ENCODE measurements around the gene HBD. TPM values are rescaled to one million over a fixed set of nuclear protein-coding genes. Genes with fewer than 3 reads are reported as not detected.

Gene HBD
- total and polyA plus RNA-seq, 9 of the 15 experiments (the other 6 are each of a cell fraction or from before 2014, with no cell fraction given), result 11.8 to 169 (median 36.0) TPM

DNA sequence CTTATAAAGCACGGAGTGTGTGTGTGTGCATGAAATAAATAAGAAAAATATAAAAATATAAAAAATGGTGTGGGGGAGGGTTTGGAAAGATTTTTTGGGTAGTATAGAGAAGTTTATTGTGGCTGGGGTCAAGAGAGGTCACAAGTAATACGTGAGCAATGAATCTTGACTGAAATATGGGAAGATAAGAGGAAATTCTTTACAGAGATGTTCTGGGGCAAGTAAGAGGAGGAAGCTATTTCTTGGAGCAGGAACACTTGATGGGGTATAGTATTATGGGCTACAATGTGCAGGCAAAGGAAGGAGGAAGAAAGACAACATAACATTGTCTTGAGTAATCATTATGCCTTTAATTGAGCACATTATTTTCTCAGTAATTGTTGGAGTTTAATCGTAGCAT is 2.1 kb downstream of the HBD start (continued):
- TF ChIP-seq, protein P1, sequence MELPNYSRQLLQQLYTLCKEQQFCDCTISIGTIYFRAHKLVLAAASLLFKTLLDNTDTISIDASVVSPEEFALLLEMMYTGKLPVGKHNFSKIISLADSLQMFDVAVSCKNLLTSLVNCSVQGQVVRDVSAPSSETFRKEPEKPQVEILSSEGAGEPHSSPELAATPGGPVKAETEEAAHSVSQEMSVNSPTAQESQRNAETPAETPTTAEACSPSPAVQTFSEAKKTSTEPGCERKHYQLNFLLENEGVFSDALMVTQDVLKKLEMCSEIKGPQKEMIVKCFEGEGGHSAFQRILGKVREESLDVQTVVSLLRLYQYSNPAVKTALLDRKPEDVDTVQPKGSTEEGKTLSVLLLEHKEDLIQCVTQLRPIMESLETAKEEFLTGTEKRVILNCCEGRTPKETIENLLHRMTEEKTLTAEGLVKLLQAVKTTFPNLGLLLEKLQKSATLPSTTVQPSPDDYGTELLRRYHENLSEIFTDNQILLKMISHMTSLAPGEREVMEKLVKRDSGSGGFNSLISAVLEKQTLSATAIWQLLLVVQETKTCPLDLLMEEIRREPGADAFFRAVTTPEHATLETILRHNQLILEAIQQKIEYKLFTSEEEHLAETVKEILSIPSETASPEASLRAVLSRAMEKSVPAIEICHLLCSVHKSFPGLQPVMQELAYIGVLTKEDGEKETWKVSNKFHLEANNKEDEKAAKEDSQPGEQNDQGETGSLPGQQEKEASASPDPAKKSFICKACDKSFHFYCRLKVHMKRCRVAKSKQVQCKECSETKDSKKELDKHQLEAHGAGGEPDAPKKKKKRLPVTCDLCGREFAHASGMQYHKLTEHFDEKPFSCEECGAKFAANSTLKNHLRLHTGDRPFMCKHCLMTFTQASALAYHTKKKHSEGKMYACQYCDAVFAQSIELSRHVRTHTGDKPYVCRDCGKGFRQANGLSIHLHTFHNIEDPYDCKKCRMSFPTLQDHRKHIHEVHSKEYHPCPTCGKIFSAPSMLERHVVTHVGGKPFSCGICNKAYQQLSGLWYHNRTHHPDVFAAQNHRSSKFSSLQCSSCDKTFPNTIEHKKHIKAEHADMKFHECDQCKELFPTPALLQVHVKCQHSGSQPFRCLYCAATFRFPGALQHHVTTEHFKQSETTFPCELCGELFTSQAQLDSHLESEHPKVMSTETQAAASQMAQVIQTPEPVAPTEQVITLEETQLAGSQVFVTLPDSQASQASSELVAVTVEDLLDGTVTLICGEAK (IDR thresholded peaks at IDR 0.05), result no peak
- TF ChIP-seq, protein P1 (CRISPR knock-in tag; IDR thresholded peaks at IDR 0.05), result no peak
- TF ChIP-seq ZNF740 (CRISPR knock-in tag; IDR thresholded peaks at IDR 0.05), result no peak
- no peak for TF ChIP-seq ZNF740 (tag; IDR thresholded peaks at IDR 0.05)
- peak; percentile 71 for TF ChIP-seq MEIS2 (IDR thresholded peaks at IDR 0.05; ENCODE audit: partially characterized antibody)
- TF ChIP-seq PATZ1 (CRISPR knock-in tag; IDR thresholded peaks at IDR 0.05; ENCODE audit: borderline replicate concordance), result no peak
- no peak for TF ChIP-seq SRF (CRISPR knock-in tag; IDR thresholded peaks at IDR 0.05)
- TF ChIP-seq ZNF197 (CRISPR knock-in tag; IDR thresholded peaks at IDR 0.05; ENCODE audit: low read depth), result no peak
- TF ChIP-seq GTF2B (IDR thresholded peaks at IDR 0.05; ENCODE audit: extremely low read depth, insufficient read length), result no peak
- TF ChIP-seq NR1H2 (CRISPR knock-in tag; IDR thresholded peaks at IDR 0.05), result no peak
- TF ChIP-seq SMAD3 (CRISPR knock-in tag; conservative IDR thresholded peaks at IDR 0.05), result no peak

All from K562 (cell line).